T-helper 2 cell (primary cell): ENCODE data around the gene PTPRU.

Experiments used
- DNase-seq, 5 experiments: peaks; one replicate each; pipeline versions ENCODE4 v3.0.0 to v3.0.0-alpha.2; 2012 to 2022
- total RNA-seq, 2 donors: gene quantifications; one replicate each; lab custom pipeline; 2026; lab: John Stamatoyannopoulos, UW

The PTPRU gene
- 0.62 to 1.4 reads per million in 2 donors for total RNA-seq

- DNase-seq = peak; percentile 61 to 72 (median 66)
Measured at GRCh38 chr1:29235955-29236711, at the start of gene PTPRU. PTPRU (plus strand) TSS chr1:29236522; CDS start chr1:29236645, 123 bp downstream.

- no peak for DNase-seq
Measured at GRCh38 chr1:29186707-29187106, 49.6 kb upstream of the PTPRU start.

- no peak for DNase-seq
Measured at GRCh38 chr1:29190718-29191117, 45.6 kb upstream of the PTPRU start.

- no peak for DNase-seq
Measured at GRCh38 chr1:29193879-29194455, 42.4 kb upstream of the PTPRU start.

GRCh38 chr1:29195881-29196291 is 40.4 kb upstream of the PTPRU start:
- DNase-seq = no peak

- no peak for DNase-seq
Measured at GRCh38 chr1:29196863-29197589, 39.3 kb upstream of the PTPRU start.

- DNase-seq = peak in 1 of 5 experiments; percentile 76
Measured at GRCh38 chr1:29197590-29197924, 38.8 kb upstream of the PTPRU start.

GRCh38 chr1:29197993-29198392 is 38.3 kb upstream of the PTPRU start:
- no peak for DNase-seq

- no peak for DNase-seq
Measured at GRCh38 chr1:29200906-29201594, 35.3 kb upstream of the PTPRU start.

GRCh38 chr1:29201595-29202051 is 34.7 kb upstream of the PTPRU start:
- DNase-seq = no peak

GRCh38 chr1:29202053-29202452 is 34.3 kb upstream of the PTPRU start:
- no peak for DNase-seq

- DNase-seq = peak; percentile 59 to 87 (median 82)
Measured at GRCh38 chr1:29202584-29203340, 33.6 kb upstream of the PTPRU start.

- DNase-seq = no peak
Measured at GRCh38 chr1:29208442-29208841, 27.9 kb upstream of the PTPRU start.

GRCh38 chr1:29209173-29209572 is 27.1 kb upstream of the PTPRU start:
- DNase-seq = no peak

- no peak for DNase-seq
Measured at GRCh38 chr1:29210278-29211085, 25.8 kb upstream of the PTPRU start.

- DNase-seq = no peak
Measured at GRCh38 chr1:29211086-29212030, 25.0 kb upstream of the PTPRU start.

- DNase-seq = no peak
Measured at GRCh38 chr1:29213055-29213454, 23.3 kb upstream of the PTPRU start.

- no peak for DNase-seq
Measured at GRCh38 chr1:29217633-29218032, 18.7 kb upstream of the PTPRU start.

GRCh38 chr1:29218223-29218622 is 18.1 kb upstream of the PTPRU start:
- DNase-seq = no peak

- no peak for DNase-seq
Measured at GRCh38 chr1:29221296-29221695, 15.0 kb upstream of the PTPRU start.
